HG03108 (cell line): Measurements from ENCODE around the gene ITGAV.
A peak's percentile ranks its signal among the peaks of the same experiment; 100 is the strongest.
"Not testable (repeated sequence)": the region's sequence is repeated elsewhere in the genome, so short reads cannot be mapped to it uniquely, and the experiment has no call there.

Source experiments
- ATAC-seq: cut with Tn5 transposase; IDR thresholded peaks from one replicate; pipeline ENCODE4 v1.9.1; 2021; ENCODE audit warnings: moderate library complexity; ENCODE audit not compliant: unreplicated experiment

Gene ITGAV

GRCh38 chr2:186589612-186590349 lies at the start of gene ITGAV:
TSS of gene ITGAV (plus strand) at chr2:186590056. CDS start at chr2:186590339, 283 bp downstream.
- ATAC-seq, result peak; percentile 98

DNA sequence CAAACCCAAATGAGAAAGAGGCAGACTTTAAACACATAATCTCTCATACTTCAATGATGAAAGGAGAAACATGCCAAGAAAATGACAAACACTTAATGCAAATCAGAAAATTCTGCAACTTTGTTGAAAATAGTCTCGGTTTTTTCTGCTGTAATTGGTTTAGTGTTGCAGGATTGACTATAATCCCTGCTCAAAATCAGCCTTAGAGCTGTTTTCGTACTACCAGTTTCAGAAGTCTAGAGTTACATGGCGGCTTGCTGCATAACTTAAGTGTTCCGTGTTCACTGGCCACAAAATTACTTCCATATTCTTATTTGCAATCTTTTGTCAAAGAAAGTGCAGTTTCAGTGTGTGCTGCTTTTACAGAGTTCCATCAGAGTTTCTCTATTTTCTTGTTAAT lies 48.9 kb upstream of the ITGAV start:
- no peak for ATAC-seq

DNA sequence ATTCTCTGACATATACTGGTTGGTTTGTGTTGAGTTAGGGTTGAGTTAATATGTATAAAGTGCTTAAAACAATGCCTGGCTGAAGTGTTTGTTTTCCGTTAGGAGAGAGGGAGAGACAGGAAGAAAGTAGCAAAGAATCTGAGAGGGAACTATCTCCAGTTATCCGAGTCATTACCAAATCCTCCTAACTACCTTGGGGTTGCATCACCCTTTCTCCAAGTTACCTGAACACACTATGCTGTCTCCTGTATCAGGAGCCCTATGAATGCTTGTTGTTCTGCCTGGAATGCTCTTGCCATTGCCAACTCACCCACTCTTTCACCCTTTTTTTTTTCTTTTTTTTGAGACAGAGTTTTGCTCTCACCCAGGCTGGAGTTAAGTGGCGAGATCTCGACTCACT lies 47.9 kb upstream of the ITGAV start:
- ATAC-seq, result no peak

- no peak for ATAC-seq
These were observed 46.2 kb upstream of the ITGAV start for GRCh38 chr2:186543561-186544131.

DNA sequence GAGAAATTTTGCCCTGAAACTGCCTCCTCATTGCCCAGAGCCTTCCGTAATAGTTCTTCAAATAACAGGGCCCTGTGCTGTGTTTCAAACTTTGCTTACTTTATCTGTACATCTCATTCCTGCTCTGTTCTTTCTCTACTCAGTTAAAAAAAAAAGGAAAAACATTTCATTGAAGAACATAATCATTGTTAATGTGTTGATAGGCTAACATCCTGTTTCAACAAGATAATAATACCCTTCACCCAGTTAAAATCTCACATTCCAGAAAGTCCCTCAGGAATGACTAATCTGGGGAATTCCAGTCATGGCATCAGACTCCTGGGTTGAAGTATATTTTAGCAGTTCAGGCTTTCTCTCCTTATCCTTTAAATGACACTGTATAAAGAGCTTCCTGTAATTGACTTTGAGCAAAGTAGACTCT lies 45.6 kb upstream of the ITGAV start:
- no peak for ATAC-seq

- no peak for ATAC-seq
These were observed 43.0 kb upstream of the ITGAV start for GRCh38 chr2:186546846-186547245.

DNA sequence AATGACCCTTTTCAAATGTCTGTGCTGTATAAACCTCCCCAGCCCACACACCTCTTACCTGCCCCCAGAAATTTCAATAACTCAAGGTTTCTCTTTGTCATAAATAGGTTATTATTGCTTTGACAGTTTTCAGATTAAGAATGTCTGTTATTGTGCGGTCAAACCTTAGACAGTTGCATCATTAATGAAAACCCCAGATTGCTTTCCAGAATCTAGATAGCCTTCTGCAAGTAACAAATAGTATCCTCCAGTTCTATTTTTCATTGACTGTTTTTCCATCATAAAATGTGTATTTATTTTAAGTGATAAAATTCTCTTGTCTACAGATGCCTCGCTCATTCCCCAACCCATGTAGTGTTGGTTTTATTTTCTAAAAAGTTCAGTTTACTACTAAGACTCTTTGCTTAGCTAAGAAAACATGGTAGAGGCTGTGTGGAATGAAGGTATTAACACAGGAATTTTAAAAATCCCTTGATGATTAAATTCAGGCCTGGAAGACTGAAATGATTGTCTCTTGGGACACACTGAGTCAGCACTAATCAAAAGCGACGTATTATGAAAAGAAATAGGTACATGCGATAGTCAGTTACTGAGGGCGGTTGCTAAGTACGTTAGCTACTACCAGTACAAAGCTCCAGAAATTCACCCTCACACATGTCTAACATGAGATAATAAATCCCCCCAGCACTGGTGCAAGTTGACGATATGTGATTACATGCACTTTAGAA lies 38.4 kb upstream of the ITGAV start:
- no peak for ATAC-seq

DNA sequence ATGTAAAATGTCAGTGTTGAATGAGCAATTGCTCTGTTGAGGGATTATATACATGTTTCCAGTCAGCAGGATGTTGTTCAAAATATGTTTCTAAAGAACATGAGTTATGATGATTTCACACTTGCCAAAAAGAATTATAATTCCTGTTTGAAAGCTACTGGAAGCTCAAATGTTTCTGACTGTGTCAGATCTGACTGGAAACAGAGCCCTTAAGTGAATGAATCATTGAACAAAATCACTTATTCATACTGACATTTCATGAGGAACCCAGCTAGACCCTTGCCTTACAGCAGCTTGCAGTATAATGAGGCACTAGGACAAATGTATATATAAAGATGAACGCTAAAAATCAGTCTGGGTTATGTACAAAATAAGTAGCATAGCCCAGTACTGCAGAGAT lies 35.4 kb upstream of the ITGAV start:
- no peak for ATAC-seq

GRCh38 chr2:186554850-186555671 lies 34.8 kb upstream of the ITGAV start:
- no peak for ATAC-seq

DNA sequence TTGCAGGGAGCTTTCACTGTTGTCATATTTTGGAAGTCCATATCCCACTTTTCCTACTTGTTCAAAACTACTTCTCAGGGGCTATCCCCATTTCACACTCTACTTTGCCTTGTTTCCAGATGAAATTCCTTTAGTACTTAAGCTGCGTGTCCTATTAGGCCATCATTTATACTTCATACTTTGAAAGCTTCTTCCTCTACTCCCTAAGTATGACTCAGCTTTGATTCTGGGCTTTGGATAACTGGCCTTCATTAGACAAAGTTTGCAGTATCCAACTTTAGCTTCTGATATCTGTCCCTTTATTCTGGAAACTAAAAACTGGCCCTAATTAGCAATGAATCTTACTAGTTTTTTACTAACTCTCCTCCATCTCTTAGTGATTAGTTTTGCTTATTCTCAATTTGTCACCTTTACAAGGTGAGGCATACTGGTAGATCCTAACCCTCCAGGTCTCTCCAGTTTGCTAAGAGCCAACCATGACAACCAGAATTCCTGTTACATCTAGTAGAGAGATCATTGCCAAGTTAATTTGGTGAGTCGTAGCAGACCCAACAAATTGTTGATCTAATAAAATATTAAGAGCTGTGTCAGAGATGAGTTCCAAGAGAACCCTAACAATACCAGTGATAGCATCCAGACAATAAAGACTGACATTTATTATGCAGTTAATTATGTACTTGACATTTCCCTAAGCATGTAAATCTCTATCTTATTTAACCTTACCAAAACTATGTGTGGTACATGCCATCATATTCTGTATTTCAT lies 31.2 kb upstream of the ITGAV start:
- no peak for ATAC-seq

DNA sequence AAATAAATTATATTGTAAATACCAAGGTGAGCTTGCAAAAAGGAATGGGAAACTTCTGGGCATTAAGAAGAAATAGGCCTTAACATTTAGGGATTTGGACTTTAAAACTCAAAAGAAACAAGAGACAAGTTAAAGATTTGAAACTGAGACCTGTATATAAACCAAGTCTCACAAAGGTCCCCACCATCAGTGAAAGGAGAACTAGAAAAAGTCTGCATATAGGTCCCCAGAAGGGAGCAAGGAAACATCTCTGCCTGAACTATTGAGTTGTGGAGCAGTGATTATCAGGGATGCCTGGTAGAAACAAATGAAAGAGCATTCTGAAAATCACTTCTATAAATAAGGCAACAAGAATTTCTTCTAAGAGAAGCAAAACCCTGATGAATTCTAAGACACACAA lies 30.5 kb upstream of the ITGAV start:
- peak; percentile 53 for ATAC-seq

DNA sequence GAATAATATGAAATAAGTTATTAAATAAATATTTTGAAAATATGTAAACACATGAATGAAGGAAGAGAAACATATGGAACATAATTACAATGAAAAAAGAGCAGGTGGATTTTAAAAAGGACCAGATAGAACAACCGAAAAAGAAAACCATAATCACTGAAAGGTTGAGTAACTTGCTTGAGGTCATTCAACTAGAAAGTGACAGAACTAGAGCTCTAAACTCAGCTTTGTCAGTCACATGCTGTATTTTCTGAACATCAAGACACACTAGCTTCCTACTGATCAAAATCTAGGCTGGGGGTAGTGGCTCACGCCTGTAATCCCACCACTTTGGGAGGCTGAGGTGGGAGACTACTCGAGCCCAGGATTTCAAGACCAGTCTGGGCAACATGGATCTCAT lies 30.0 kb upstream of the ITGAV start:
- ATAC-seq, result peak; percentile 71

- no peak for ATAC-seq
These were observed 29.6 kb upstream of the ITGAV start for GRCh38 chr2:186560254-186560653.

- ATAC-seq, result no peak
These were observed 28.2 kb upstream of the ITGAV start for GRCh38 chr2:186561467-186562208.

GRCh38 chr2:186562209-186562578 lies 27.7 kb upstream of the ITGAV start:
- ATAC-seq, result no peak

DNA sequence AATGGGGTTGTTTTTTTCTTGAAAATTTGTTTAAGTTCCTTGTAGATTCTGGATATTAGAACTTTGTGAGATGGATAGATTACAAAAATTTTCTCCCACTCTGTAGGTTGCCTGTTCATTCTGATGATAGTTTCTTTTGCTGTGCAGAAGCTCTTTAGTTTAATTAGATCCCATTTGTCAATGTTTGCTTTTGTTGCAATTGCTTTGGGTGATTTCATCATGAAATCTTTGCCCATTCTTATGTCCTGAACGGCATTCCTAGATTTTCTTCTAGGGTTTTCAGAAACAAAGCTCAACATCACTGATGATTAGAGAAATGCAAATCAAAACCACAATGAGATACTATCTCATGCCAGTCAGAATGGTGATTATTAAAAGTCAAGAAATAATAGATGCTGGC lies 21.3 kb upstream of the ITGAV start:
- not testable (repeated sequence) for ATAC-seq

- not testable (repeated sequence) for ATAC-seq
These were observed 20.7 kb upstream of the ITGAV start for GRCh38 chr2:186569127-186569526.

- no peak for ATAC-seq
These were observed 20.0 kb upstream of the ITGAV start for GRCh38 chr2:186569897-186570296.

DNA sequence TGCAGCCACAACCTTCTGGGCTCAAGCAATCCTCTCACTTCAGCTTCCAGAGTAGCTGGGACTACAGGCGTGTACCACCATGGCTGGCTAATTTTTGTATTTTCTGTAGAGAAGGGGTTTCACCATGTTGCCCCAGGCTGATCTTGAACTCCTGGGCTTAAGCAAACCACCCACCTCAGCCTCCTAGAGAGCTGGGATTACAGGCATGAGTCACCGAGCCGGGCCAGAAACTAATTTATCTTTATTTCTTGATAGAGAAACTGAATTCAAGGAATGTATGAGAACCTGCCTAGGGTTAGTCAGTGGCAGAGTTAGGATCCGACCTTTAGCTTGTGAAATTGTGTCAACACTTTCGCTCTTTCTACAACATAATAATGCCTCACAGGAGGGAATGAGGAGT lies 19.3 kb upstream of the ITGAV start:
- ATAC-seq, result no peak

DNA sequence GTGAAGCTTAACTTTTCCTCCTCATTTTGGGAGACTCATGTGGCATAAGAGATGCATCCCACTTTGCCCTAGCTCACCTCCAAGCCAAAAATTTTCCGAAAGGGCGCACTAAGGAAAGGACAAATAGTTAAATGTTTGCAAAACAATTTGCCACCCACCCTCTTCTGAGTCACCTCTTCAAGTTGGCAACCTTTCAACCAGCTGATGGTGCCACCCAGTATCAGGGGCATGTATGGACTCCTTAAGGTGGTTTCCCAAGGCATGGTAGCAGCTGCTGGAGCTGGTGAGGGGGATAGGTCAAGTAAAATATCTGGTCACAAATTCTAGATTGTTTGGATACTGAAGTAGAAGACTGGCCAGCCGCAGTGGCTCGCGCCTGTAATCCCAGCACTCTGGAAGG lies 17.2 kb upstream of the ITGAV start:
- ATAC-seq, result no peak
